ENCODE measurements around the gene WDR35.
A peak's percentile ranks its signal among the peaks of the same experiment; 100 is the strongest.

WDR35 gene

GRCh38 chr2:19865151-19865550, 124.8 kb downstream of the WDR35 start:
- no peak for DNase-seq

- no peak for DNase-seq
Observed at GRCh38 chr2:19864381-19864780, 125.5 kb downstream of the WDR35 start.

- DNase-seq: peak; percentile 38 to 66 (median 54)
Observed at GRCh38 chr2:19863303-19864041, 126.4 kb downstream of the WDR35 start.

- DNase-seq: no peak
Observed at GRCh38 chr2:19861813-19862212, 128.1 kb downstream of the WDR35 start.

All from activated naive CD4-positive, alpha-beta T cell (primary cell).